ENCODE data around the gene MSI2.

Gene MSI2

GRCh38 chr17:57651996-57652395 lies 395.7 kb downstream of the MSI2 start:
- CTCF ChIA-PET, result no interaction called here
- TF ChIP-seq ELF4 (IDR thresholded peaks at IDR 0.05), result no peak
- DNase-seq (ENCODE audit: extremely low spot score), result no peak
- POLR2A ChIA-PET, result no interaction called here

- ChIA-PET CTCF (interaction anchor here (0.6 kb wide), 1 partner anchor 166 kb away, joined by 3 read pairs; no protein-coding TSS in a partner anchor), POLR2A (no interaction called here)
- no peak for TF ChIP-seq ARNT (IDR thresholded peaks at IDR 0.05)
- TF ChIP-seq CTBP1 (IDR thresholded peaks at IDR 0.05; ENCODE audit: borderline replicate concordance), result no peak
- no peak for TF ChIP-seq HDGF (IDR thresholded peaks at IDR 0.05; ENCODE audit: borderline replicate concordance)
- no peak for TF ChIP-seq NFRKB (IDR thresholded peaks at IDR 0.05)
- no peak for TF ChIP-seq FOXK2 (IDR thresholded peaks at IDR 0.05)
- no peak for TF ChIP-seq ZNF384 (IDR thresholded peaks at IDR 0.05)
- no peak for TF ChIP-seq BHLHE40 (IDR thresholded peaks at IDR 0.05; ENCODE audit: borderline replicate concordance)
- TF ChIP-seq L3MBTL2 (conservative IDR thresholded peaks at IDR 0.05), result no peak
- TF ChIP-seq SP1 (IDR thresholded peaks at IDR 0.05), result no peak
Observed at GRCh38 chr17:57652811-57653210, 396.5 kb downstream of the MSI2 start.

GRCh38 chr17:57653279-57653678 lies 397.0 kb downstream of the MSI2 start:
- DNase-seq (ENCODE audit: extremely low spot score), result no peak
- ChIA-PET POLR2A (no interaction called here), CTCF (interaction anchor here (0.6 kb wide), 1 partner anchor 166 kb away, joined by 3 read pairs; no protein-coding TSS in a partner anchor)
- TF ChIP-seq FOXA1 (IDR thresholded peaks at IDR 0.05) (no peak), SUZ12 (IDR thresholded peaks at IDR 0.05) (no peak), HDGF (IDR thresholded peaks at IDR 0.05; ENCODE audit: borderline replicate concordance) (no peak), FOXK2 (IDR thresholded peaks at IDR 0.05) (no peak), CTBP1 (IDR thresholded peaks at IDR 0.05; ENCODE audit: borderline replicate concordance) (no peak), PKNOX1 (IDR thresholded peaks at IDR 0.05) (no peak), SP1 (IDR thresholded peaks at IDR 0.05) (no peak), FOXM1 (IDR thresholded peaks at IDR 0.05; ENCODE audit: borderline replicate concordance) (no peak), L3MBTL2 (conservative IDR thresholded peaks at IDR 0.05) (no peak)

More at GRCh38 chr17:57652811-57653210, 396.5 kb downstream of the MSI2 start:
- no peak for DNase-seq (ENCODE audit: extremely low spot score)

GRCh38 chr17:57654040-57654775 lies 397.9 kb downstream of the MSI2 start:
- no peak for DNase-seq (ENCODE audit: extremely low spot score)
- TF ChIP-seq FOXK2 (IDR thresholded peaks at IDR 0.05) (no peak), LEF1 (IDR thresholded peaks at IDR 0.05; ENCODE audit: borderline replicate concordance) (no peak), L3MBTL2 (conservative IDR thresholded peaks at IDR 0.05) (no peak), TARDBP (IDR thresholded peaks at IDR 0.05) (no peak)
- POLR2A ChIA-PET, result interaction anchor here (1.1 kb wide), 1 partner anchor 525 kb away, joined by 3 read pairs; no protein-coding TSS in a partner anchor
- CTCF ChIA-PET, result interaction anchor here (1.8 kb wide), 1 partner anchor 17 kb away, joined by 8 read pairs; no protein-coding TSS in a partner anchor

GRCh38 chr17:57655553-57655952 lies 399.2 kb downstream of the MSI2 start:
- POLR2A ChIA-PET, result no interaction called here
- CTCF ChIA-PET, result interaction anchor here (0.6 to 1.8 kb wide), 2 partner anchors 16 to 1268 kb away, joined by 3 to 8 read pairs; no protein-coding TSS in a partner anchor
- DNase-seq (ENCODE audit: extremely low spot score), result no peak
- no peak for TF ChIP-seq L3MBTL2 (conservative IDR thresholded peaks at IDR 0.05)
- no peak for TF ChIP-seq NFRKB (IDR thresholded peaks at IDR 0.05)
- no peak for TF ChIP-seq FOXA1 (IDR thresholded peaks at IDR 0.05)
- no peak for TF ChIP-seq FOXK2 (IDR thresholded peaks at IDR 0.05)
- no peak for TF ChIP-seq SUZ12 (IDR thresholded peaks at IDR 0.05)
- TF ChIP-seq BHLHE40 (IDR thresholded peaks at IDR 0.05; ENCODE audit: borderline replicate concordance), result no peak
- no peak for TF ChIP-seq TARDBP (IDR thresholded peaks at IDR 0.05)
- no peak for TF ChIP-seq SP1 (IDR thresholded peaks at IDR 0.05)
- TF ChIP-seq ARNT (IDR thresholded peaks at IDR 0.05), result no peak
- TF ChIP-seq HDGF (IDR thresholded peaks at IDR 0.05; ENCODE audit: borderline replicate concordance), result no peak

GRCh38 chr17:57657211-57657610 lies 400.9 kb downstream of the MSI2 start:
- TF ChIP-seq ELF4 (IDR thresholded peaks at IDR 0.05) (no peak), NFRKB (IDR thresholded peaks at IDR 0.05) (no peak), FOXM1 (IDR thresholded peaks at IDR 0.05; ENCODE audit: borderline replicate concordance) (no peak), L3MBTL2 (conservative IDR thresholded peaks at IDR 0.05) (no peak), ZNF384 (IDR thresholded peaks at IDR 0.05) (no peak), ARNT (IDR thresholded peaks at IDR 0.05) (no peak), SUZ12 (IDR thresholded peaks at IDR 0.05) (no peak), PKNOX1 (IDR thresholded peaks at IDR 0.05) (no peak), SP1 (IDR thresholded peaks at IDR 0.05) (no peak), TARDBP (IDR thresholded peaks at IDR 0.05) (no peak), LEF1 (IDR thresholded peaks at IDR 0.05; ENCODE audit: borderline replicate concordance) (no peak), CTBP1 (IDR thresholded peaks at IDR 0.05; ENCODE audit: borderline replicate concordance) (no peak), FOXK2 (IDR thresholded peaks at IDR 0.05) (no peak), BHLHE40 (IDR thresholded peaks at IDR 0.05; ENCODE audit: borderline replicate concordance) (no peak), HDGF (IDR thresholded peaks at IDR 0.05; ENCODE audit: borderline replicate concordance) (no peak), FOXA1 (IDR thresholded peaks at IDR 0.05) (no peak)
- ChIA-PET POLR2A (no interaction called here), CTCF (no interaction called here)
- no peak for DNase-seq (ENCODE audit: extremely low spot score)

- ChIA-PET POLR2A (no interaction called here), CTCF (interaction anchor here (0.6 to 1.2 kb wide), 2 partner anchors 10 to 75 kb away, joined by 3 to 4 read pairs; no protein-coding TSS in a partner anchor)
- TF ChIP-seq ZNF384 (IDR thresholded peaks at IDR 0.05) (no peak), PKNOX1 (IDR thresholded peaks at IDR 0.05) (no peak), SP1 (IDR thresholded peaks at IDR 0.05) (no peak), LEF1 (IDR thresholded peaks at IDR 0.05; ENCODE audit: borderline replicate concordance) (no peak), TARDBP (IDR thresholded peaks at IDR 0.05) (no peak)
- DNase-seq (ENCODE audit: extremely low spot score), result no peak
Observed at GRCh38 chr17:57662041-57662440, 405.7 kb downstream of the MSI2 start.

Data from HEK293T (cell line).